ENCODE data around the gene TBC1D23. TPM values are rescaled to one million over a fixed set of nuclear protein-coding genes. Genes with fewer than 3 reads are reported as not detected.

The TBC1D23 gene
- total and polyA plus RNA-seq, 9 of the 15 experiments (the other 6 are each of a cell fraction or from before 2014, with no cell fraction given), result 23.4 to 85.8 (median 43.7) TPM

DNA sequence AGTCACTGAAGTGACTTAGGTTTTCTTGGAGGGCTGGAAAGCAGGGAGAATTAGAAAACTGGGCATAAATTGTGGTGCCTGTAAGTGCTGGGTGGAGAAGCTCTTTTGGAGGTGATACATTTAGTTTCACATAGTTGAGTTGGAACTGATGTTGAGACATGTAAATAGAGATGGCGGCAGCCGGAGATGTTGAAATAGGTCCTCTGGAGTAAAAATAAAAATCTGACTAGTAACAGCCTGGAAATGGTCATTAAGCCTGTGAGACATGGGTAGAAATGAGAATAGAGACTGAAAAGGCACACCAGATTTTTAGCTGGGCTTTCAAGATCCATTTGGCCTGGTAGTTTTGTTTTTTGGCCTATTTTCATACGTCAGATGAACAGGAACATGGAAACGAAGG, 70.9 kb downstream of the TBC1D23 start:
- Histone ChIP-seq H3K4me1 (replicated peaks in 1 of 2; ENCODE audit: control insufficient read depth in 2 of 2, insufficient read depth in 2 of 2, low read length in 2 of 2) (peaks cover 9 to 14% of the 10 kb centered on the region in 2 experiments; a peak in 4 of 5 replicates), H3K9ac (ENCODE audit: insufficient read depth in 1 of 2, low read depth in 2 of 2, low read length in 2 of 2) (no peak overlapping the region), H3K4me3 (no peak overlapping the region), H3K27me3 (ENCODE audit: control insufficient read depth in 2 of 2, insufficient read depth in 2 of 2, low read length in 2 of 2) (no peaks in the 10 kb centered on the region), H3K4me2 (ENCODE audit: insufficient read depth, low read length) (no peak overlapping the region), H2AFZ (ENCODE audit: low read depth, low read length) (no peak overlapping the region), H3K9me1 (ENCODE audit: control insufficient read depth, insufficient read depth, low read length) (no peaks in the 10 kb centered on the region), H3K79me2 (ENCODE audit: control insufficient read depth, insufficient read depth, low read length) (peaks cover 7% of the 10 kb centered on the region; the same call in 2 of the 3 replicates), H3K27ac (ENCODE audit: extremely low read depth, low read depth, low read length) (no peak overlapping the region), H3K9me3 (replicated peaks; ENCODE audit: control insufficient read depth, insufficient read depth, low read depth, low read length) (no peaks in the 10 kb centered on the region), H4K20me1 (replicated peaks; ENCODE audit: control insufficient read depth, insufficient read depth, low read length) (no peaks in the 10 kb centered on the region), H3K36me3 (ENCODE audit: control insufficient read depth, insufficient read depth, low read length) (no peaks in the 10 kb centered on the region)
- FAIRE-seq (no peak), ATAC-seq (no peak), DNase-seq (ENCODE audit: extremely low read depth in 1 of 4, low spot score in 3 of 4) (no peak)
- no TSS peak for BruUV-seq (replicated peaks)
- WGBS (ENCODE audit: insufficient coverage, low coverage, missing lambda C conversion rate), result 49% methylated on average over 2 of the region's 4 CpGs
- in situ Hi-C loops (cut with MboI), result no loop called here
- POLR2A ChIA-PET, result interaction anchor here (1.4 to 1.5 kb wide), 2 partner anchors 9 to 24 kb away, joined by 3 to 4 read pairs; no protein-coding TSS in a partner anchor
- TF ChIP-seq ZNF77 (CRISPR knock-in tag; IDR thresholded peaks at IDR 0.05) (no peak), NR3C1 (CRISPR knock-in tag; IDR thresholded peaks at IDR 0.05) (no peak), RBM15 (IDR thresholded peaks at IDR 0.05; ENCODE audit: insufficient read depth, low read length) (no peak), ZNF3 (CRISPR knock-in tag; IDR thresholded peaks at IDR 0.05) (no peak), SMARCE1 (IDR thresholded peaks at IDR 0.05) (no peak)
- TF ChIP-seq, protein P1, sequence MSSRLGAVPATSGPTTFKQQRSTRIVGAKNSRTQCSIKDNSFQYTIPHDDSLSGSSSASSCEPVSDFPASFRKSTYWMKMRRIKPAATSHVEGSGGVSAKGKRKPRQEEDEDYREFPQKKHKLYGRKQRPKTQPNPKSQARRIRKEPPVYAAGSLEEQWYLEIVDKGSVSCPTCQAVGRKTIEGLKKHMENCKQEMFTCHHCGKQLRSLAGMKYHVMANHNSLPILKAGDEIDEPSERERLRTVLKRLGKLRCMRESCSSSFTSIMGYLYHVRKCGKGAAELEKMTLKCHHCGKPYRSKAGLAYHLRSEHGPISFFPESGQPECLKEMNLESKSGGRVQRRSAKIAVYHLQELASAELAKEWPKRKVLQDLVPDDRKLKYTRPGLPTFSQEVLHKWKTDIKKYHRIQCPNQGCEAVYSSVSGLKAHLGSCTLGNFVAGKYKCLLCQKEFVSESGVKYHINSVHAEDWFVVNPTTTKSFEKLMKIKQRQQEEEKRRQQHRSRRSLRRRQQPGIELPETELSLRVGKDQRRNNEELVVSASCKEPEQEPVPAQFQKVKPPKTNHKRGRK (tag; IDR thresholded peaks at IDR 0.05), result no peak
- CTCF ChIA-PET (ENCODE audit: low intra/inter-chr PET ratio), result no interaction called here
- intact Hi-C loops (cut with micrococcal nuclease), result no loop called here

Measured in K562 (cell line).